ENCODE data around the gene S100A13. TPM values are rescaled to one million over a fixed set of nuclear protein-coding genes. Genes with fewer than 3 reads are reported as not detected.

Gene S100A13
- total and polyA plus RNA-seq, 9 of the 15 experiments (the other 6 are each of a cell fraction or from before 2014, with no cell fraction given), result 41.9 to 129 (median 58.0) TPM

- TF ChIP-seq, protein P1, sequence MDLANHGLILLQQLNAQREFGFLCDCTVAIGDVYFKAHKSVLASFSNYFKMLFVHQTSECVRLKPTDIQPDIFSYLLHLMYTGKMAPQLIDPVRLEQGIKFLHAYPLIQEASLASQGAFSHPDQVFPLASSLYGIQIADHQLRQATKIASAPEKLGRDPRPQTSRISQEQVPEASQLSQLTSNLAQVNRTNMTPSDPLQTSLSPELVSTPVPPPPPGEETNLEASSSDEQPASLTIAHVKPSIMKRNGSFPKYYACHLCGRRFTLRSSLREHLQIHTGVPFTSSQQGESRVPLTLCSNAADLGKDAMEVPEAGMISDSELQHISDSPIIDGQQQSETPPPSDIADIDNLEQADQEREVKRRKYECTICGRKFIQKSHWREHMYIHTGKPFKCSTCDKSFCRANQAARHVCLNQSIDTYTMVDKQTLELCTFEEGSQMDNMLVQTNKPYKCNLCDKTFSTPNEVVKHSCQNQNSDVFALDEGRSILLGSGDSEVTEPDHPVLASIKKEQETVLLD (IDR thresholded peaks at IDR 0.05), result no peak
- TF ChIP-seq STAT5A (IDR thresholded peaks at IDR 0.05; ENCODE audit: borderline replicate concordance, low read length) (no peak), ZNF174 (CRISPR knock-in tag; IDR thresholded peaks at IDR 0.05) (no peak), ADNP (tag; IDR thresholded peaks at IDR 0.05) (no peak), ZNF561 (CRISPR knock-in tag; conservative IDR thresholded peaks at IDR 0.05) (no peak), TARDBP (IDR thresholded peaks at IDR 0.05) (no peak), SLC30A9 (CRISPR knock-in tag; IDR thresholded peaks at IDR 0.05) (no peak), NONO (IDR thresholded peaks at IDR 0.05; ENCODE audit: low read depth in 2 of 2, low read length in 1 of 2) (no peak), MAFG (tag; conservative IDR thresholded peaks at IDR 0.05) (no peak), CHD7 (IDR thresholded peaks at IDR 0.05; ENCODE audit: low read depth, low read length) (no peak)
- TF ChIP-seq, protein P2, sequence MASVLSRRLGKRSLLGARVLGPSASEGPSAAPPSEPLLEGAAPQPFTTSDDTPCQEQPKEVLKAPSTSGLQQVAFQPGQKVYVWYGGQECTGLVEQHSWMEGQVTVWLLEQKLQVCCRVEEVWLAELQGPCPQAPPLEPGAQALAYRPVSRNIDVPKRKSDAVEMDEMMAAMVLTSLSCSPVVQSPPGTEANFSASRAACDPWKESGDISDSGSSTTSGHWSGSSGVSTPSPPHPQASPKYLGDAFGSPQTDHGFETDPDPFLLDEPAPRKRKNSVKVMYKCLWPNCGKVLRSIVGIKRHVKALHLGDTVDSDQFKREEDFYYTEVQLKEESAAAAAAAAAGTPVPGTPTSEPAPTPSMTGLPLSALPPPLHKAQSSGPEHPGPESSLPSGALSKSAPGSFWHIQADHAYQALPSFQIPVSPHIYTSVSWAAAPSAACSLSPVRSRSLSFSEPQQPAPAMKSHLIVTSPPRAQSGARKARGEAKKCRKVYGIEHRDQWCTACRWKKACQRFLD (CRISPR knock-in tag; IDR thresholded peaks at IDR 0.05), result peak; percentile 79
- TF ChIP-seq, protein P3, sequence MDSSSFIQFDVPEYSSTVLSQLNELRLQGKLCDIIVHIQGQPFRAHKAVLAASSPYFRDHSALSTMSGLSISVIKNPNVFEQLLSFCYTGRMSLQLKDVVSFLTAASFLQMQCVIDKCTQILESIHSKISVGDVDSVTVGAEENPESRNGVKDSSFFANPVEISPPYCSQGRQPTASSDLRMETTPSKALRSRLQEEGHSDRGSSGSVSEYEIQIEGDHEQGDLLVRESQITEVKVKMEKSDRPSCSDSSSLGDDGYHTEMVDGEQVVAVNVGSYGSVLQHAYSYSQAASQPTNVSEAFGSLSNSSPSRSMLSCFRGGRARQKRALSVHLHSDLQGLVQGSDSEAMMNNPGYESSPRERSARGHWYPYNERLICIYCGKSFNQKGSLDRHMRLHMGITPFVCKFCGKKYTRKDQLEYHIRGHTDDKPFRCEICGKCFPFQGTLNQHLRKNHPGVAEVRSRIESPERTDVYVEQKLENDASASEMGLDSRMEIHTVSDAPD (CRISPR knock-in tag; IDR thresholded peaks at IDR 0.05), result no peak
Observed at GRCh38 chr1:153658400-153659174, 31.3 kb upstream of the S100A13 start, which contains the start of gene SNAPIN (continued).

All from K562 (cell line).